ENCODE measurements around the gene COA4.

COA4 gene

GRCh38 chr11:73862986-73863385 lies 13.7 kb downstream of the COA4 start:
- no peak for DNase-seq

GRCh38 chr11:73860202-73860601 lies 16.4 kb downstream of the COA4 start:
- no peak for DNase-seq

DNA sequence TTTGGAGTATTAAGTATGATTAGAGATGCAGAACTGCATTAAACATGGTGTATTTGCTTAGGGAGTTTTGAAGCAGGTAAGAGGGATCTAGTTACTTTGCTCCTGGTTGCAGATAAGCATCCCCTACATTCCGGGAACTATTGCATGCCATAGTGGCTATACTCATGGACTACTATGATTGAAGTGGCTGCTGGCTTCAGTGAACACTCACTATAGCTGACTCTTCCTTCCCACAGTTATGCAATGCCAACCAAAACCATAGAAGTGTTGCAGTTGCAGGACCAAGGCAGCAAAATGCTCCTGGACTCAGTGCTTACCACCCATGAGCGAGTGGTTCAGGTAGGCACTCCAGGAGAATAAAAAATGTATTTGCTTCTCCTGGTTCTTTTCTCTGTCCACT lies 17.0 kb downstream of the COA4 start:
- no peak for DNase-seq

- no peak for DNase-seq
Measured at GRCh38 chr11:73856031-73856567, 20.5 kb downstream of the COA4 start.

GRCh38 chr11:73854680-73855079 lies 22.0 kb downstream of the COA4 start:
- DNase-seq, result no peak

DNA sequence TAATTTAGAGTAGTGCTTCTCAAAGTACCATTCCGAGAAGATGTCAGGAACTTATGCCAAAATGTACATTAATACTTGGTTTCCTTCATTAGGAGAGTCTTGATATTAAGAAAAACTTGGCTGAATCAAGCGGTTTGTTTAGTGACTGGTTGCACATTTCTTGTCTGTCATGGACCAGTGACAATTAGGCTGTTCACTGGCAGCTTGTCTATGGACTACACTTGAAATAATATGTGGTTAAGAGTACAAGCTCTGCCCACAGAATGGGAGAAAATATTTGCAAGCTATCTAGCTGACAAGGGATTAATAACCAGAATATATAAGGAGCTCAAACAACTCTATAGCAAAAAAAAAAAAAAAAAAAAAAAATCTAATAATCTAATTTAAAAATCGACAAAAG lies 24.6 kb downstream of the COA4 start:
- DNase-seq, result no peak

DNA sequence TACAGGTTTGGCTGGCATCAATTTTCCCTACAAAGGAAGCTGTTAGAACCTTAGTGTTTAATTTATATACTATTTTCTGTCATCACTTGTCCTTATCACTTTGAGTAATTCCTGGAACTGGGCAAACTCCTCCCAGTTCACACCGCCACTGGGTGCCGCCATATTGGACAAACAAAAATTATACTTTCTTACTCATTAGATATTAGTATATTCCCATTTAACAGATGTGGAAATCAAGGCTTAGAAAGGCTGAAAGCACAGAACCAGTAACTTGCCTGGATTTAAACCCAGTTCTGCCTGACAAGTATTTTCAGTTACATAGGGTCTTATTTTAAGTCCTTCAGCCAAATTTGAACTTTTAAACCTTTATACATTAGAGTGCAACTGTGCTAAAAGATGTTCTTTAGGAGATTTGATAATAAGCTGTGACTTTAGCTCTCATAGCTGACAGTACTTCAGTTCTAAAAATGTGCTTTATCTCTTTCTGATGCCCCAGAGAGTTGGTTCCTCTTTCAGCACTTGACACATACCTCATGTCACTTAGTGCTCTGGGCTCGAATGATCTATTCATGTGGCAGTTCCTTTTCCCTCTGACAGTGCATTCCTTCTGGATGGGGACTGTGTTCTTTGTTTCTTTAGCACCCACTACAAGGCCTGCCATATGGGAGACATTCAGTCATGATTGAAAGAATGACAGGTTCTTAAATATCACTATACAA lies 25.4 kb downstream of the COA4 start:
- DNase-seq, result no peak

DNA sequence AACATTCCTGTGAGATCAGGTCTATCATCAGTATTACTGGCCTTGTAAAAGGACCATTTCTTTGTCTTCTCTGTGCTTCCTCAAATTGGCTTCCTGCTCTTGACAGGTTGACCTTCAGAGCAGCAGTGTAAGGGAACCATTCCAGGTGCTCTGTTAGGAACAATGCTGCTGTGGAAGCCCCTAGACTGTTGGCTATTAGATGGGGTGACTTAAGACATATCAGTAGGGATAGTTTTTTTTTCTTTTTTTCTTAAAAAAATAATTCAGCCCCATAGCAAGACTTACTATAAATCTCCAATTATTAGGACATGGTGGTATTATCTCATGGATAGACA lies 37.6 kb downstream of the COA4 start:
- no peak for DNase-seq

GRCh38 chr11:73838443-73839122 lies 38.1 kb downstream of the COA4 start:
- DNase-seq, result no peak

GRCh38 chr11:73833067-73833466 lies 43.6 kb downstream of the COA4 start:
- no peak for DNase-seq

DNA sequence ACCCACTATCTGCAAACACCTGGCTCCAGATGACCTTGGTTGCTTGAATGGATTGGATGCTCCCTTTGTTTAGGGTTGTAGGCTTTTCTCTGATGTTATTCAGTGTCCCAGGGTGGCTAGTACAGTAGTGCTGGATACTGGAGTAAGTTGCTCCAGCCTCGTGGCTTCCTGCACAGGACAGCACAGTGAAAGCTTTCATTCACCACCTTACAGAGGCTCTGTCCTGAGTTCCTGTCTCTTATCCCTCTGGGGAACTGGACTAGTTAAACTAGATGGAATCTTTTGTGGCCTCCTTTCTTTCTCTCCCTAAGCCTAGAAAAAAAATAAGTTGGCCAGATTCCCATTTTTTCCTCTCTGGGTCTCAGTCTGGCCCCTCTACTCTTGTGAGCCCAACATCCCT lies 46.4 kb downstream of the COA4 start:
- no peak for DNase-seq

Data from KG1 (cell line).